ENCODE results near the gene CAMK4.

DNA sequence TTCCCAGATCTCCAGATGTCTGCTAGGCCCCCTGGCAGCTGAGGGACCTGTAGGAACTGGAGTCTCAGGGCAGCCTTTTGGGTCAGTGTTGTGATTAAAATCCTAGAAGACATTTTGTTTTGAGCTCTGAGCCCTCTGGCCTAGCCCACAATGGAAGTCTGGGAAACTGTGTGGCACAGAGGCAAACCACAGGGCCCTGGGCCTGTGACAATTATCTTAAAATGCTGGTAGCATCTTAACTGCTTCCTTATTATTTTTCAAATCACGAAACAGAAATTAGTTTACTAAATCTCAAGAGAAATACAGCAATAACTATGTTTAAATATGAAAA lies 162.6 kb downstream of the CAMK4 start:
- no peak for TF ChIP-seq BHLHE40 (IDR thresholded peaks at IDR 0.05; ENCODE audit: borderline replicate concordance)
- TF ChIP-seq SUZ12 (IDR thresholded peaks at IDR 0.05), result no peak
- no peak for TF ChIP-seq ARNT (IDR thresholded peaks at IDR 0.05)
- no peak for TF ChIP-seq SP1 (IDR thresholded peaks at IDR 0.05)
- TF ChIP-seq ZNF384 (IDR thresholded peaks at IDR 0.05), result no peak
- no peak for TF ChIP-seq FOXM1 (IDR thresholded peaks at IDR 0.05; ENCODE audit: borderline replicate concordance)
- TF ChIP-seq, protein P1, sequence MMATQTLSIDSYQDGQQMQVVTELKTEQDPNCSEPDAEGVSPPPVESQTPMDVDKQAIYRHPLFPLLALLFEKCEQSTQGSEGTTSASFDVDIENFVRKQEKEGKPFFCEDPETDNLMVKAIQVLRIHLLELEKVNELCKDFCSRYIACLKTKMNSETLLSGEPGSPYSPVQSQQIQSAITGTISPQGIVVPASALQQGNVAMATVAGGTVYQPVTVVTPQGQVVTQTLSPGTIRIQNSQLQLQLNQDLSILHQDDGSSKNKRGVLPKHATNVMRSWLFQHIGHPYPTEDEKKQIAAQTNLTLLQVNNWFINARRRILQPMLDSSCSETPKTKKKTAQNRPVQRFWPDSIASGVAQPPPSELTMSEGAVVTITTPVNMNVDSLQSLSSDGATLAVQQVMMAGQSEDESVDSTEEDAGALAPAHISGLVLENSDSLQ (IDR thresholded peaks at IDR 0.05), result no peak

Measured in HEK293T (cell line).